Suppressor macrophage treated with lipopolysaccharide for 1 hour (primary cell): ENCODE measurements around the gene CRYAA.
A peak's percentile ranks its signal among the peaks of the same experiment; 100 is the strongest.
"Not testable (repeated sequence)": the region's sequence is repeated elsewhere in the genome, so short reads cannot be mapped to it uniquely, and the experiment has no call there.

ENCODE experiments used
- DNase-seq, 3 donors: peaks; one replicate each; pipeline ENCODE4 v3.0.0-alpha.2; 2020 to 2022

CRYAA gene, protein sequence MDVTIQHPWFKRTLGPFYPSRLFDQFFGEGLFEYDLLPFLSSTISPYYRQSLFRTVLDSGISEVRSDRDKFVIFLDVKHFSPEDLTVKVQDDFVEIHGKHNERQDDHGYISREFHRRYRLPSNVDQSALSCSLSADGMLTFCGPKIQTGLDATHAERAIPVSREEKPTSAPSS

DNA sequence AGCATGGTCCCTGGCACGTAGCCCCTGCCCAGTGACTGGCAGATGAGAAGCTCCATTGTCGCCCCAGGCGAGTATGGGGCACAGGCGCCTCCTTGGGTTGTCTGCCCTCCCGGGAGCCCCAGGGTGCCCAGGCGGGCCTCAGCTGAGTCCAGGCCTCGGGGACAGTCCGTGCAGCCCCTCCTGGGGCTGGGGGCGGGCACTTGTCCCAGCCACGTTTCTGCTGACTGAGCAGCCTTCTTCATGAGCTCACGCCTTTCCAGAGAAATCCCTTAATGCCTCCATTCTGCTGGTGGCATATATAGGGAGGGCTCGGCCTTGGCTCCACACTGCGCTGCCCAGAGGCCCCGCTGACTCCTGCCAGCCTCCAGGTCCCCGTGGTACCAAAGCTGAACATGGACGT is at the start of gene CRYAA:
CRYAA (plus strand) TSS at position 301 of the 400 bp plus-strand sequence; CDS start at position 393, 92 bp downstream.
- DNase-seq: not testable (repeated sequence)

DNA sequence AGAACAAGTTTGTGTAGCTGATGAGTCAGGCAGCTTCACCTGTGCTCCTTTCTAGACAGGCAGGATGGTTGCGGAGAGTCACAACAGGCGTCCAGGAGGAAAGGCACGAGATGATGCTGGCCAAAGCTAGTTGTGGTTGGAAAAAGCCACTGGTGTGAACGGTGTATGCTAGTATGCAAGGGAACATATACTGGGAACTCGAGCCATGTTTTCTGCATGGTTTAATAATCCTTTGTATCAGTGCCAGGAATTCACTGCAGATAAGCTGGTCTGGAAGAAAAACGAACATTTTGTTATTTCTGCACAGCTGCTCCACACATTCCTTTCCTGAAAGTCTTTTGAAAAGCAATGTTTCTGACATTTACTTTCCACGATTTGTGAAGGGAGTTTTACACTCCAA is 38.7 kb upstream of the CRYAA start:
- DNase-seq: not testable (repeated sequence)

DNA sequence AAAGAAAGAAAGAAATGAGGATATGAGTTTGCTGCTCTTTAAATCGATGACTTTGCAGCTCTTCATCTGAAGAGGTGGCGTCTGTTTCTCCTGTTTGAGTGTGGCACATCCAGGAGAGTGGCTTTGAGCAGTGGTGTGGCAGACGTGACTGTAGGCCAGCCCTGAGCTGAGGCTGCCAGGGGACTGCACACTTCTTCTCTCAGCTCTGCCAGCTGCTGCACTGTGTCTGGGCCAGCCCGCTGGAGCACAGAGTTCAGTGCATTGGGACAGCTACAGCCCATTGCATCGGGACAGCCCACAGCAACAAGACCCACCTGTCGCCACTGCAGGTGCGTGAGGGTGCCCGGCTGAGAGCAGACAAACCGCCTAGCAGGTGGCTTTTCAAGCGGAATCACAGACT is 34.3 kb upstream of the CRYAA start:
- not testable (repeated sequence) for DNase-seq

DNA sequence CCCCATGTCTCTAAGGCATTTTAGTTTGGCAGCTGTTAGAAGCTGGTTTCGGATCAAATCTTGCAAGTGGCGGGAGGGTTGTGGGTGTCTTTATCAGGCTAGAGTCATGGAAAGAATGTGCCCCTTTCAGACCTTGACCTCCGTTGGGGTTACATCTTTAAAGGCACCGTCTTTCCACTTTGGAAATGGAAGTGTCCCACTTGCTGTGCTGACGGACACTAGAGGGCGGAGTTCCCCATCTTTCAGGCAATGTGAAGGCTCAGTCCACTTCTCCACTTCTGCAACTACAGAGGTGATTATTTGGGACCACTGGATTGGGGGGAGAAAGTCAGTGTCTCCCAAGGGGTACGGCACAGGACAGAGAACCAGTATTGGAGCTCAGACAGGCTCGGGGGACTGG is 29.9 kb upstream of the CRYAA start:
- DNase-seq: not testable (repeated sequence)

DNA sequence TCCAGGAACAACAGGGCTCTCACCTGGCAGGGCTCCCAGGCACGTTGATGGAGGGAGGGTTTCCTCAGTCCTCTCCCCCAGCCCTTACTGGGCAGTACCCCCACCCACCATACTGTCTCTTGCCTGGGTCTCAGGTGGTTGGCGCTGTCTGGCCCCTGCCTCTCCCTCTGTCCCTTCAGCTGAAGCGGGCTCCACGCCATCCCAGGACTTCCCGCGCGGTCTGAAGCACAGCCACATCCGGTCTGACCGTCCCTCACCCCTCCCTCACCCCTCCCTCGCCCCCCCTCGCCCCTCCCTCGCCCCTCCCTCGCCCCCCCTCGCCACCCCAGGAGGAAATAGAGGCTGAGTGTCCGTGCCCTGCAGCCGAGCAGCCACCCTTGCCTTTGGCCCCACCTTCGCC is 27.4 kb upstream of the CRYAA start:
- DNase-seq: not testable (repeated sequence)

DNA sequence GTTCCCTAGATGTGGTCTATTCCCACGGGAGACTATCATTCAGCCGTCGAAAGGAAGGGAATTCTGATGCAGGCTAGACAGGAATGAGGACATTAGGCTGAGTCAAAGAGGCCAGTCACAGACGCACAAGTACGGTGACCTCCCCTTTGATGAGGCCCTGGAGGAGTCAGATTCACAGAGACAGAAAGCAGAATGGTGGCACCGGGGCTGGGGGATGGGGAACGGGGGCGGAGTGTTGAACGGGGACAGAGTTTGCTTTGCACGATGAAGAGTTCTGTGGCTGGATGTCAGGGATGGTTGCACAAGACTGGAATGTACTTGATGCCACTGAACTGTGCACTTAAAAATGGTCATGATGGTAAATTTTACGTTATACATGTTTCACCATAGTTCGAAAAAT is 22.2 kb upstream of the CRYAA start:
- not testable (repeated sequence) for DNase-seq

DNA sequence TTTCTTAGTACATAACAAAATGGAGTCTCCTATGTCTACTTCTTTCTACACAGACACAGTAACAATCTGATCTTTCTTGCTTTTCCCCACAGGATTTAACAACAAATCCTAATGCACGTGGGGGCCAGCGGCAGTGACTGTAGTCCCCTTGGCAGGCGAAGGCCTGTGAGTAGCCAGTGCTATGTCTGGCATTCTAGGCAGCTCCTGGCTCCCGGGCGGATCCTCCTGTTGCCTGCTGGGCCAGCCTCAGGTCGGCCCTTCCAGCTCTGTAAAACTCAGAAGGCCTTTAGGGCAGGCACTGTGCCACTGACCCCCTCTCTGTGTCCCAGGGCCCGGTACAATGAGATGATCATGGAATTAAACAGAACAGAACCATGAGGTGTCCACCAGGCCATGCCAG is 20.8 kb upstream of the CRYAA start:
- not testable (repeated sequence) for DNase-seq

DNA sequence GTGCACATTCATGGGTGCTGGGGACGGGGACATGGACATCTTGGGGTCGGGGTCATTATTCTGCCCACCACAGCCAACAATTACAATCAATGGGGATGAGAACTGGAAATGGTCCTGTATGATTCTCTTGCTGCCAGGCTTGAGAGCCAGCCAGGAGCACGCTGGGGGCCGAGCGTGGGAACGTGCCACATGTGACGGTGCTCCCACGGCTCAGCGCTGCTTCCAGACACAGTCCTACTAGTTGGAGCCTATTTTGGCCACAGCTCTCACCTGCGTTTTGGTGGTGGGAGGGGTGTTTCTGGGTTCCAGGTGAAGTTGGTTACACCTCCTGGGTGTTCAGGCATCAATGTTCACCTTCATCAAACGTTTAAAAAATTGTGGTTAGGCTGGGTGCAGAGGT is 19.5 kb upstream of the CRYAA start:
- DNase-seq: not testable (repeated sequence)

DNA sequence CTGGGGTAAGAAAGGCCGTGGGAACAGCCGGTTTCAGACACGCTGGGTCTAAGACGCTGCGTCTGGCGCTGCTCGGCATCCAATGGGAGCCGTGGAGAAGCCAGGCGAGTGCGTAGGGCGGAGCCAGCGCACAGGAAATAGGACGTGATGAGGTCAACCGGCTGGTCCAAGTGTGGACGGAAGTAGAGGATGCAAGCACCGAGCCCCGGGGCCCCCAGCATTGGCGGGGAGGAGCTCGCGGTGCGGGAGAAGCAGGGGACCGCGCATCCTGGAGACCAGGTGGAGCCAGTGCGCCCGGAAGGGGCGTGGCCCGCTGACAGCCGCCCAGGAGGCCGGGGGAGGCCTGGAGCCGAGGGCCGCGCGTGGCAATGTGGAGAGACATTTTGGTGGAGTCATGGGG is 15.2 kb upstream of the CRYAA start:
- not testable (repeated sequence) for DNase-seq

DNA sequence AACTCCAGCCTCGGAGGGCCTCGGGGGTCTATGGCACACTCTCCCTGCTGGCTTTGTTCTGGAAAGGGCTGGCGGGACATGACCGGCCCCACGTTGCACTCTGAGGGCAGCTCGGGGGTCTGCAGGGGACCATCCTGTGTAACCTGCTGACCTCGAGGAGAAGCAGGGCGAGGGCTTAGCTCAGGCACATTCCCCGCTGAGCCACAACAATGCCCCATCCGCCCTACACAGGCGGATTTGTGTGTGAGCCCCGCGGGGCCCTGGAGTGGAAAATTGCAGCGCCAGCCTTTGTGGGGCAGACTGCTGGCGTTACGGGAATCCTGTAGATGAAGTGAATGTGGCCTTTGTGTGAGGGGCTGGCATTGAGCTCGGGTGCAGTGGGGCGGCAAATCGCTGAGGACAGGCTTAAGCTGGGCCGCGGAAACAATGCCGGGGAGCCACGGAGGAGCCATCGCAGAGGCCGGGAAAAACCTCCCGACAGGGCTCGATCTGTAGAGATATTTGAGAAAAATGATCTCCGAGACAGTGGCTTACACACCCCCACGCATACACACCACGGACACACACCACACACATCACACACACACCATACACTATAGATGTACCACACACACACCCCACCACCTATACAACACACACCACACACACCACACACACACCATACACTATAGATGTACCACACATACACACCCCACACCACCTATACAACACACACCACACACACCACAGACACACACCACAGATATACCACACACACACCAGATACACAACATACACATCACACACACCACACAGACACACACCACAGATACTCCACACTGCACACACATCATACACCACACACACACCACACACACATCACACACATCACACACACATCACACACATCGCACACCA is 9.3 kb upstream of the CRYAA start:
- not testable (repeated sequence) for DNase-seq

DNA sequence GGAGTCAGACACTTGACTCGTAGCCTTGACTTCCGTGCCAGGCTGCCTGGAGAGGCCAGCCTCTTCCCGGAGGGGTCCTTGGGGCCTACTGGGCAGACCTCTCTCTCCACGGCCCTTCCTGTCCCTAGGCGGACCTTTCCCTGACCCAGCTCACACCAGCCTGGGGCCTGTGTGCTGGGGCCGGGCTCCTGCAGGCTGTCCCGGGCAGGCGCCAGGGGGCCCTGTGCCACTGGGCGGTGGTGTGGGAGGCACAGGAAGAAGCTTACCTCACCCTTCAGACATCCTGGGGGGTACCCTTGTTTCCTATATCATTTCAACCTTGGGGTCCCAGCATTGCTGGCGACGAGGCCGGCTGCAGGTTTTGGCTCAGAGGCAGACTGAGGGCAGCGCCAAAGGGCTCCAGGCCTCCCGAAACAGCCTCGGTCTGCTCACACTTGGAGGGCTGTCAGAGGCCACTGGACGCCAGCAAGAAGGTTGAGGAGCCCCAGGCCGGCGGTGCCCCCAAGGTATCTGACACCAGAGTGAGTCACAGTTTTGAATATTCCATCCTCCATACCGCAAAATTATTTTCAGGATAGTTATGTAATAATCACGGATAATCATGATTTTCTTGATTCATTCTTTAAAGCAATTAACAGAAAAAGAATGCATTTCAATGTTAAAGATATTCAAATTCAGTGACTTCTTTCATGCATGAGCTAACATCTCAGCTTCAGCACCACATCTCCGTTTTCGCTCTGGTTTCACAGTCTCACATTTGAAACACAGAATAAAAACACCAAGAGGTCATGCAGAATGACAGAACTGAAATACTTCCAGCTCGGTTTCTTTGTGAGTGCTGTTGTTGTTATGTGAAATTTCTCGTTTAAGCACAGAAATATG is 6.7 kb upstream of the CRYAA start:
- DNase-seq: not testable (repeated sequence)

DNA sequence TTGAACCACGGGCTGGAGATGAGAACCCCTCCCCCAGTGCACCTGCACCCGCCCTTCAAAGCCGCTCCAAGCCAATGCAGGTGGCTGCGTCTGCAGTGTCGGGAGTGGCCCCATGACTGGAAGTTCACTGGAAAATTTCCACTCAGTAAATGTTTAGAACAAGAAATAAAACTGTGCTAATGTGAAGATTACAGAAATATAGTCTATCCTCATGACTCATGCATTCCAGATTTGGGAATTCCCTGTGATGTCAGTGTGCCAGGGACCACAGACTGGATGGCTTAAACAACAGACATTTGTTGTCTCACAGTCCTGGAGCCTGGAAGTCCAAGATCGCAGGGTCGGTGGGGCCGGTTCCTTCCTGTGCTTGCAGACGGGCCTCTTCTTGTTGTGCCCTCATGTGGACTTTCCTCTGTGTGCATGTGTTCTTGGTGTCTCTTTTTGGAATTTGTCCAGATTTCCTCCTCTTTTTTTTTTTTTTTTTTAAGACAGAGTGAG is 6.1 kb upstream of the CRYAA start:
- DNase-seq: not testable (repeated sequence)

DNA sequence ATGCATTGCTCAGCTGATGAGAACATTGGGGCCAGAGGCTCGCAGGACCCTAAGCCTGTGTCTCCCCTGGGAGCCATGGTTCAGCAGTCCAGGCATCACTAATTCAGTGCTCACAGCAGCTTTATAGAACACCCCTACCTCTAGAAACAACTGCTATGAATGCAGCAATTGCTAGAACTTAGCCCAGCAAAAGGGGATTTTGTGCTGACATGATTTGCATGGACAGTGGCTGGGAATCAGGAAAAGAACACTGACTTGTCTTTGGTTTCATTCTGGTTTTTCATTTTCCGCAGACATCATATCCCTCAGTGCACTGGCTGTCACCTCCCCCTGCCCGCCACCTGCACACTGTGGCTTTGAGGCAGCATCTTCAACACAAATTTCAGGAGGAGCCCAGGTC is 4.0 kb upstream of the CRYAA start:
- not testable (repeated sequence) for DNase-seq

DNA sequence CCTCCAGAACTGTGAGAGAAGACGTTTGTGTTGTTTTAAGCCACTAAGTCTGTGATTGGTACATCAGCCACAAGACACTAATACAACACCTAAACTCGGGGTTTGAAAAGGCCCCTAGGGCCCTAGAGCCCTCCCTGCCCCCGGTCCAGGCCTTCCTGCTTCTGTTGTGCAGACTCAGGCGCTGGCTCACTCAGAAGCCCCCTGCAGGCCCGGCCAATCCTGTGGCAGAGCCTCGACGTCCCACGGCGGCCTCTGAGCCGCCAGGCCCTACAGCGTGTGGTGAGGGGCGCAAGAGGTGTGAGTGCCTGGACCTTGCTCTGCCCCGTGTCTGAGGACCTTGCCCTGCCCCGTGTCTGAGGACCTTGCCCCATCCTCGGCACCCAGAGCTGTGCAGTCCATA is 3.1 kb upstream of the CRYAA start:
- not testable (repeated sequence) for DNase-seq

DNA sequence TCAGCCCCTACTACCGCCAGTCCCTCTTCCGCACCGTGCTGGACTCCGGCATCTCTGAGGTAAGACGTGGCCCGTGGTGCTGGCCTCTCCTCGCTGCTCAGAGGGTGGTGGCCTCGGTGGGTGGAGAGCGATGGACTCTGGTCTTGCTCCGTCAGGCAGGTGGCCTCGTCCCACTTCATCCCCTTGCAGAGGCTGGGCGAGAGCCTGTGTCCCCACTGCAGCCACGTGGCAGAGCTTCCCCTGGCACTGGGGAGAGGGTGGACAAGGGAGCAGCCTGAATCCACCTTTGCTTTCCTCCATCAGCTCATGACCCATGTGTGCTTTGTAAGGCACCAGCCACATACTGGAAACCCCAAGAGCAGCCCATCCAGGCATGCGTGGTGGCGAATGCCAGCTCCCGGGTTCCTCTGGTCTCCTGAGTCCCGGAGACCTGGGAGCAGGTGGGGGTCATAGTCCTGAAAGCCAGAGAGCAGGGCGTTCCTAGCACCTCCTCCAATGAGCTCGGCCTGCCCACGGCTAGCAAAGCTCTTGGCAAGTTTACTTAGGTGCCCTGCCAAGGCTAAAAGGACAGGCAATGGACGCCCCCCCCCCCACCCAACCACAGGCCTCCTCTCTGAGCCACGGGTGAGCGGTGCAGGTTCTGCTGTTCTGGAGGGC is 550 bp downstream of the CRYAA start:
- DNase-seq: not testable (repeated sequence)

DNA sequence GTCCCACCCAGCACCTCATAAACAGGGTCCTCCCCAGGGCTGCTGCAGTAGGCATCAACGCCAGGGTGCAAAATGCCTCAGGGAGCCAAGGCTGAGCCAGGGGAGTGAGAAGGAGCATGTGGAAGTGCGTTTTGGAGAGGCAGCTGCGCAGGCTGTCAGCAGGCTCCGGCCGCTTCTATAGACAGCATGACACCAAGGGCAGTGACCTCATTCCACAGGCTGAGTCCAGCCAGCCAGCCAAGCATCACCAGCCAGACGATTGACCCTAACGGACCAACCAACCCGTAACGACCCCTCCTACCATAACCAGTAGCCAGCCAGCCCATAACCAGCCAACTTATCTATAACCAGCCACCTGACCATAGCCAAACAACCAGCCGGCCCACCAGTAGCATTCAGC is 1.1 kb downstream of the CRYAA start:
- not testable (repeated sequence) for DNase-seq

DNA sequence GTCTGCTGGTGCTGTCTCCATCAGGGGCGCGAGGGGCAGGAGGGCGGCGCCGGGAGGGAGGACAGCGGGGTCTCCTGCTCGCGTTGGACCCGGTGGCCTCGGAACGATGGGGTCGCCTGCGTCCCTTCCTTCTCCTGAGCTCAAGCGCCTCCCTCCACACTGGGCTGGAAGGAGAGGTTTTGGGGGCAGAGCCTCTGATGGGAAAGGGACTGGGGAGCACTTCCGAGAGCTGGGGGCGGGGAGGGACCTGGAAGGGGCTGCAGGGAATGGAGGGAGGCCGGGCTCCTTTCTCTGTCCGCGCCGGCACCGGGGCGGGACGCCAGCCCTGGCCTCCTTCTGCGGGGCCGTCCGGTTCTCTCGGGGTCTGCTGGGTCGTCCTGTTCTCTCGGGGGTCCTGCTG is 4.0 kb downstream of the CRYAA start:
- DNase-seq: not testable (repeated sequence)

DNA sequence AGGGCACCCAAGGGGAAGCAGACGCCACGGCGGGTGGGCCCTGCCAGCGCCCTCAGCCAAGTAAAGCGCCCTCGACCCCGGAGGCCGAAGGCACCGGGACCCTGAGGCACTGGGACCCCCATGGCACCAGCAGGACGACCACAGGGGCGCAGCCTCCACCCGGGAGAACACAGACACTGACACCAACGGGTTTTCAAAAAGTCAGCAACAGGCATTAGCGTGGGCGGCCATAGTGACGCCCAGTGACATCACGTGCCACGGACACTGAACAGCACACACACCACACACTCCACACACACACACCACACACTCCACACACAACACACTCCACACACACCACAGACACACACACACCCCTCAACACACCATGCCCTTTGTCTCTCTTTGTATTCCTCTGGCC is 4.6 kb downstream of the CRYAA start:
- peak in 1 of 3 donors; percentile 21 for DNase-seq

DNA sequence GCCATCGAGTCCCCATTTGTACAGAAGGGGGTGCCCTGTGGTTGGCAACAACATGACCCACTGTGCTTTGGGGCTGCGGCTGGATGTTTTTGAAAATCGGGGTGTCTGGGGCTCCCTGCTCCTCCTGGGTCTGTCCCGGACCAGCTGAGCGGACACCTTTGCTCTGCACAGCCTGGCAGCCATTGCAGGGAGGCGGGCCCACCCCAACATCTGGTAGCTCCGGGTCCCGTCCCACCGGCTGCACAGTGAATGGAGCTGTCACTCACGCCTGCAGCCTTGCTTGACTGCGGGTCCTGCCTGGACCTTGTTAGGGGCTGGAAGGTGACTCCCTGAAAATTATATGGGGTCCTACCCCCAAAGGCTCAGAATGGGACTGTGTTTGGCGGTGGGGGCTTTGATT is 5.1 kb downstream of the CRYAA start:
- DNase-seq: not testable (repeated sequence)

DNA sequence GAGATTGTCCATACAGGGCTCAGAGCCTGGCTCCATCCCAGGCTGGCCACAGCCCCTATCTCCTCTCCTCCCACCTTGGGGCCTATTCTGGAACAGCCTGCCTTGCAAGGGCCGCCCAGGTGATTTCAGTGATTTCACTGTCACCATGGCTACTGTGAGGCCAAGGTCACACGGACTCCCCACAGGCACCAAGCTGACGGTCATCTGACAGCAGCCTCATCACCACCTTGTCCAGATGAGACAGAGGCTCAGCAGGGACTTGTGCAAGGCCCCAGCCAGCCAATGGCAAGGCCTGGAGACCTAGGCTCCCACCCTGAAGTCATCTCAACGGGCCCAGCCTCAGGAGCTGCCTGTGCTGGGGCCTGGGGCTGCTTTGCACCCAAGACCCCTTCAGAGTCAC is 6.2 kb downstream of the CRYAA start:
- DNase-seq: not testable (repeated sequence)

DNA sequence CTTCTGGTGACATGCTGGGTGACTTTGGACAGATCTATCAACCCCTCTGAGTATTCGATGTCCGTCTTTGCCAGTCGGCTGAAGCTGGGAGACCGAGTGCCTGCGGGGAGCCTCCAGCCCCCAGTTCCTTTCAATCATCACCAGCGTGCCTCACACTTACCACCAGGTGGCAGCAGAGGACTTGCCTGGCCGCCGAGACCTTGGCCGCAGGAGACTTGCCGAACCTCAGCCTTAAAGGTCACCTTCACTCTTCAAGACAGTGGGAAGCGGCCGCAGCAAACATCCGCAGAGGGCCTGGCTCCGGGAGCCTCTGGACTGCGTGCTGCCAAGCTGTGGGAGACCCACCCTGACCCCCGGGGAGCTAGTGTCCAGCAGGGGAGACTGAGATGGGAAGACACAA is 7.8 kb downstream of the CRYAA start:
- not testable (repeated sequence) for DNase-seq
